Sigmoid colon (tissue), 4 donors: Measurements from ENCODE around the gene NTN1.

ENCODE experiments used
- EP300 ChIP-seq, 4 donors: sonication (generic); formaldehyde crosslinking; IDR thresholded peaks; one replicate each; pipeline ENCODE4 v1.6.1; 2017; ENCODE audit warnings: antibody characterized with exemption in 4 of 4
- POLR2A ChIP-seq, 2 donors: fragments of 450-650 bp; IDR thresholded peaks; one replicate each; pipeline ENCODE4 v1.6.1; 2016; ENCODE audit warnings: antibody characterized with exemption in 2 of 2, mild to moderate bottlenecking in 2 of 2, moderate library complexity in 2 of 2
- TF ChIP-seq, protein P1 (sequence below), 4 experiments: fragments of 450-650 bp in 3 of 4; fragments of 200-600 bp in 1 of 4; IDR thresholded peaks; one replicate each; pipeline ENCODE4 v1.5.1; 2016 to 2019; ENCODE audit warnings: antibody characterized with exemption in 4 of 4, mild to moderate bottlenecking in 3 of 4, moderate library complexity in 2 of 4

DNA sequence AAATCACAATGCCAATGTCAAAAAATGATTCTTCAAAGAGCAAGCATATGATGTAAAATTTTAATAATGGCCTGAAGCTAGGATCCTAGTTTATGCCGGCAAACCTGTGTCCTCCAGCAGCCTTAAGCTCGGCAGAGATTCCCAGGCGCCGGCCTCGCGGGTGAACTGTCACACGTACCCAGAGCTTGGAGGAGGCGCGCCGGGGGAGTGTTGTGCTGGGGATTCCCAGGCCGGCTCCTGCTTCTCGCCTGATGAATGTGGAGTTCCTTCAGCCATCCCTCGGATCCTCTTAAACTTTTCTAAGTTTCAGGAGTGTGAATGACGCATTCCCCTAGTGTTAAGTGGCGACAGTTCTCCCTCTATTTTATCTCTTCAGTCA is 19.1 kb upstream of the NTN1 start:
- TF ChIP-seq, protein P1, sequence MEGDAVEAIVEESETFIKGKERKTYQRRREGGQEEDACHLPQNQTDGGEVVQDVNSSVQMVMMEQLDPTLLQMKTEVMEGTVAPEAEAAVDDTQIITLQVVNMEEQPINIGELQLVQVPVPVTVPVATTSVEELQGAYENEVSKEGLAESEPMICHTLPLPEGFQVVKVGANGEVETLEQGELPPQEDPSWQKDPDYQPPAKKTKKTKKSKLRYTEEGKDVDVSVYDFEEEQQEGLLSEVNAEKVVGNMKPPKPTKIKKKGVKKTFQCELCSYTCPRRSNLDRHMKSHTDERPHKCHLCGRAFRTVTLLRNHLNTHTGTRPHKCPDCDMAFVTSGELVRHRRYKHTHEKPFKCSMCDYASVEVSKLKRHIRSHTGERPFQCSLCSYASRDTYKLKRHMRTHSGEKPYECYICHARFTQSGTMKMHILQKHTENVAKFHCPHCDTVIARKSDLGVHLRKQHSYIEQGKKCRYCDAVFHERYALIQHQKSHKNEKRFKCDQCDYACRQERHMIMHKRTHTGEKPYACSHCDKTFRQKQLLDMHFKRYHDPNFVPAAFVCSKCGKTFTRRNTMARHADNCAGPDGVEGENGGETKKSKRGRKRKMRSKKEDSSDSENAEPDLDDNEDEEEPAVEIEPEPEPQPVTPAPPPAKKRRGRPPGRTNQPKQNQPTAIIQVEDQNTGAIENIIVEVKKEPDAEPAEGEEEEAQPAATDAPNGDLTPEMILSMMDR (IDR thresholded peaks at IDR 0.05): no peak
- TF ChIP-seq EP300 (IDR thresholded peaks at IDR 0.05) (no peak), POLR2A (IDR thresholded peaks at IDR 0.05) (no peak)
